K562 (cell line): ENCODE results near the gene PHB1. TPM values are rescaled to one million over a fixed set of nuclear protein-coding genes. Genes with fewer than 3 reads are reported as not detected.
A peak's percentile ranks its signal among the peaks of the same experiment; 100 is the strongest.

Experiments used
- ATAC-seq: fragments of 200-7000 bp; cut with Tn5 transposase; 3 replicates; pipeline ENCODE4 v1.9.1; 2020; ENCODE audit warnings: moderate library complexity
- BruUV-seq: library from RNA; stranded (reverse); fragments of 400-500 nt; replicated peaks from 2 replicates; lab custom pipeline; 2021; lab: Mats Ljungman, UMichigan
- CTCF ChIA-PET: fragments of 300-600 bp; formaldehyde crosslinking; extraction: SDS; loops from one replicate; lab custom pipeline; 2021; ENCODE audit warnings: low intra/inter-chr PET ratio; lab: Yijun Ruan, JAX
- POLR2A ChIA-PET: fragments of 300-600, 350-650 bp; sonication (Branson Sonifier 250); formaldehyde crosslinking; extraction: SDS; loops from one replicate; lab custom pipeline; 2021; ENCODE audit warnings: antibody characterized with exemption, inconsistent platforms; lab: Yijun Ruan, JAX
- DNase-seq, 4 experiments: peaks; one replicate each; pipeline versions ENCODE4 v3.0.0 to v3.0.0-alpha.2; 2011 to 2018; ENCODE audit warnings: low spot score in 3 of 4, mixed read lengths in 3 of 4; ENCODE audit errors: extremely low read depth in 1 of 4
- FAIRE-seq: peaks from 2 replicates; lab custom pipeline; 2011; peaks lifted over from hg19 to GRCh38; lab: Jason Lieb, UNC
- H2AFZ ChIP-seq: 2 replicates; pipeline ENCODE4 v1.6.0; 2011; ENCODE audit warnings: low read depth, low read length, control low read depth, inconsistent platforms
- H3K27ac ChIP-seq: fragments of 200-600 bp; 3 replicates; pipeline ENCODE4 v1.8.0; 2011; ENCODE audit warnings: low read depth, mild to moderate bottlenecking, control low read depth, inconsistent platforms, low read length, moderate library complexity, mixed read lengths; ENCODE audit errors: extremely low read depth
- H3K27me3 ChIP-seq, 2 experiments: fragments of 300-600 bp in 1 of 2; 2 replicates in 1 of 2; 3 replicates in 1 of 2; pipeline versions ENCODE4 v1.6.0 to v1.8.0; 2011; ENCODE audit warnings: inconsistent platforms in 2 of 2, low read length in 2 of 2, mild to moderate bottlenecking in 1 of 2, mixed read lengths in 1 of 2, moderate library complexity in 1 of 2; ENCODE audit not compliant: control insufficient read depth in 2 of 2, insufficient read depth in 2 of 2
- H3K36me3 ChIP-seq: fragments of 300-600 bp; 3 replicates; pipeline ENCODE4 v1.8.0; 2011; ENCODE audit warnings: mild to moderate bottlenecking, low read length, inconsistent platforms; ENCODE audit not compliant: control insufficient read depth, insufficient read depth
- H3K4me1 ChIP-seq, 2 experiments: fragments of 200-600 bp in 1 of 2; replicated peaks in 1 of 2; 2 replicates in 1 of 2; 3 replicates in 1 of 2; pipeline versions ENCODE4 v1.5.1 to v1.8.0; 2011; ENCODE audit warnings: inconsistent platforms in 2 of 2, low read length in 2 of 2, mild to moderate bottlenecking in 1 of 2, mixed read lengths in 1 of 2, moderate library complexity in 1 of 2; ENCODE audit not compliant: control insufficient read depth in 2 of 2, insufficient read depth in 2 of 2
- H3K4me2 ChIP-seq: 2 replicates; pipeline ENCODE4 v1.6.1; 2011; ENCODE audit warnings: low read length, control low read depth, inconsistent platforms, mixed read lengths; ENCODE audit not compliant: insufficient read depth
- H3K4me3 ChIP-seq: fragments of 200-600 bp; sonication (generic), shearing (Covaris generic); 2 replicates; pipeline ENCODE4 v1.5.1; 2016; ENCODE audit warnings: control low read depth, inconsistent platforms
- H3K79me2 ChIP-seq: fragments of 200-600 bp; 3 replicates; pipeline ENCODE4 v1.8.0; 2011; ENCODE audit warnings: low read length, inconsistent platforms; ENCODE audit not compliant: control insufficient read depth, insufficient read depth
- H3K9ac ChIP-seq, 2 experiments: 2 replicates each; pipeline versions ENCODE4 v1.6.0 to v1.6.1; 2011; ENCODE audit warnings: low read depth in 2 of 2, low read length in 2 of 2, control low read depth in 1 of 2, inconsistent platforms in 1 of 2, mild to moderate bottlenecking in 1 of 2, mixed read lengths in 1 of 2; ENCODE audit not compliant: insufficient read depth in 1 of 2
- H3K9me1 ChIP-seq: one replicate; pipeline ENCODE4 v1.6.0; 2011; ENCODE audit warnings: inconsistent platforms, mild to moderate bottlenecking, low read length, moderate library complexity; ENCODE audit not compliant: control insufficient read depth, insufficient read depth
- H3K9me3 ChIP-seq: replicated peaks from 2 replicates; pipeline ENCODE4 v1.5.1; 2011; ENCODE audit warnings: low read depth, low read length, inconsistent platforms; ENCODE audit not compliant: control insufficient read depth, insufficient read depth
- H4K20me1 ChIP-seq: replicated peaks from 2 replicates; pipeline ENCODE4 v1.6.1; 2011; ENCODE audit warnings: low read length, inconsistent platforms, mixed read lengths; ENCODE audit not compliant: control insufficient read depth, insufficient read depth
- ATF1 ChIP-seq, 2 experiments: fragments of 450-650 bp in 1 of 2; IDR thresholded peaks; 2 replicates each; pipeline ENCODE4 v1.6.1; 2016; ENCODE audit warnings: missing compliant biosample characterization in 1 of 2, missing genetic modification characterization in 1 of 2
- CC2D1A ChIP-seq: fragments of 450-650 bp; IDR thresholded peaks from 2 replicates; pipeline ENCODE4 v1.6.1; 2017; ENCODE audit warnings: mild to moderate bottlenecking
- KLF16 ChIP-seq: IDR thresholded peaks from 2 replicates; pipeline ENCODE4 v1.6.1; 2016; ENCODE audit warnings: antibody characterized with exemption
- LEF1 ChIP-seq: fragments of 450-650 bp; IDR thresholded peaks from 2 replicates; pipeline ENCODE4 v1.6.1; 2016; ENCODE audit warnings: mild to moderate bottlenecking
- MEIS2 ChIP-seq: fragments of 450-650 bp; IDR thresholded peaks from 2 replicates; pipeline ENCODE4 v1.6.1; 2014; ENCODE audit warnings: mild to moderate bottlenecking; ENCODE audit not compliant: partially characterized antibody
- NCOA2 ChIP-seq, 2 experiments: fragments of 450-650 bp; IDR thresholded peaks; 2 replicates each; pipeline ENCODE4 v1.6.1; 2018; ENCODE audit warnings: mild to moderate bottlenecking in 2 of 2, moderate library complexity in 1 of 2; ENCODE audit not compliant: partially characterized antibody in 2 of 2
- NCOA6 ChIP-seq: fragments of 450-650 bp; IDR thresholded peaks from 2 replicates; pipeline ENCODE4 v1.6.1; 2017; ENCODE audit warnings: mild to moderate bottlenecking
- RBM39 ChIP-seq: fragments of 200-400 bp; formaldehyde crosslinking; optimal IDR thresholded peaks from 2 replicates; pipeline ENCODE3; 2018; ENCODE audit warnings: low read depth, low read length
- TEAD1 ChIP-seq, 2 experiments: fragments of 450-650 bp in 1 of 2; sonication (generic) in 1 of 2; formaldehyde crosslinking; IDR thresholded peaks; 2 replicates each; pipeline versions ENCODE4 v1.4.0 to v1.8.0; 2020 to 2022; ENCODE audit warnings: mild to moderate bottlenecking in 2 of 2, missing genetic modification reagents in 1 of 2
- TEAD4 ChIP-seq, 2 experiments: sonication (generic) in 1 of 2; formaldehyde crosslinking in 1 of 2; IDR thresholded peaks; 2 replicates each; pipeline versions ENCODE4 v1.6.1 to v1.8.0; 2012 to 2022; ENCODE audit warnings: borderline replicate concordance in 1 of 2, inconsistent platforms in 1 of 2, low read length in 1 of 2, mild to moderate bottlenecking in 1 of 2, missing genetic modification reagents in 1 of 2
- U2AF1 ChIP-seq: fragments of 200-400 bp; formaldehyde crosslinking; optimal IDR thresholded peaks from 2 replicates; pipeline ENCODE3; 2017; ENCODE audit warnings: mild to moderate bottlenecking, low read depth, low read length, moderate library complexity
- ZBED1 ChIP-seq: IDR thresholded peaks from 2 replicates; pipeline ENCODE4 v1.6.1; 2014
- WGBS: fragments of 100-300 bp; shearing (Covaris generic); methylation state at CpG from one replicate; pipeline ENCODE4 v1.1.6; 2016; ENCODE audit warnings: low coverage, mixed read lengths; ENCODE audit not compliant: insufficient coverage; ENCODE audit errors: missing lambda C conversion rate; 5-methylcytosine and 5-hydroxymethylcytosine counted together
- in situ Hi-C: fragments of 300-500 bp; cut with MboI; formaldehyde crosslinking; loops from 4 replicates; pipeline ENCODE4 v1.15.0; 2018; ENCODE audit warnings: inconsistent platforms, mixed read lengths
- intact Hi-C: fragments of 100-400 bp; cut with micrococcal nuclease; formaldehyde crosslinking; loops from 2 replicates; pipeline ENCODE4 v1.14.2; 2022
- polyA plus RNA-seq, 8 experiments: library from polyadenylated mRNA; depleted of rRNA in 4 of 8; stranded (reverse) in 5 of 8; unstranded in 3 of 8; fragments of >200 nt; fragmentation: Nextera tagmentation in 2 of 8; fragmentation: Illumina TruSeq in 1 of 8; extraction: Ambion mirVana in 2 of 8; extraction: Trizol in 1 of 8; gene quantifications; 2 replicates each; pipeline versions ENCODE4 v1.2.1 to v1.2.3, GENCODE V29; 2011 to 2014; ENCODE audit warnings: inconsistent platforms in 1 of 8, missing spikeins in 1 of 8
- total RNA-seq, 7 experiments: library from RNA; depleted of rRNA in 6 of 7; stranded (reverse); fragments of >200 nt in 6 of 7; fragmentation: Illumina TruSeq in 2 of 7; extraction: Trizol in 2 of 7; gene quantifications; 2 replicates each; pipeline versions ENCODE4 v1.2.1 to v1.2.3, GENCODE V29; 2011 to 2021; ENCODE audit warnings: low replicate concordance in 1 of 7
- TF ChIP-seq, protein P1 (sequence below): fragments of 200-800 bp; sonication (Bioruptor generic); IDR thresholded peaks from 2 replicates; pipeline ENCODE4 v1.6.1; 2017; ENCODE audit warnings: missing genetic modification characterization, missing compliant biosample characterization
- TF ChIP-seq, protein P2 (sequence below): sonication (generic); formaldehyde crosslinking; IDR thresholded peaks from 2 replicates; pipeline ENCODE4 v1.8.0; 2023; ENCODE audit warnings: mild to moderate bottlenecking, missing genetic modification reagents
- TF ChIP-seq, protein P3 (sequence below): fragments of 450-650 bp; formaldehyde crosslinking; IDR thresholded peaks from 2 replicates; pipeline ENCODE4 v1.4.0; 2020; ENCODE audit warnings: mild to moderate bottlenecking, moderate library complexity

PHB1 gene
- total and polyA plus RNA-seq, 9 of the 15 experiments (the other 6 are each of a cell fraction or from before 2014, with no cell fraction given) = 191 to 818 (median 349) TPM

DNA sequence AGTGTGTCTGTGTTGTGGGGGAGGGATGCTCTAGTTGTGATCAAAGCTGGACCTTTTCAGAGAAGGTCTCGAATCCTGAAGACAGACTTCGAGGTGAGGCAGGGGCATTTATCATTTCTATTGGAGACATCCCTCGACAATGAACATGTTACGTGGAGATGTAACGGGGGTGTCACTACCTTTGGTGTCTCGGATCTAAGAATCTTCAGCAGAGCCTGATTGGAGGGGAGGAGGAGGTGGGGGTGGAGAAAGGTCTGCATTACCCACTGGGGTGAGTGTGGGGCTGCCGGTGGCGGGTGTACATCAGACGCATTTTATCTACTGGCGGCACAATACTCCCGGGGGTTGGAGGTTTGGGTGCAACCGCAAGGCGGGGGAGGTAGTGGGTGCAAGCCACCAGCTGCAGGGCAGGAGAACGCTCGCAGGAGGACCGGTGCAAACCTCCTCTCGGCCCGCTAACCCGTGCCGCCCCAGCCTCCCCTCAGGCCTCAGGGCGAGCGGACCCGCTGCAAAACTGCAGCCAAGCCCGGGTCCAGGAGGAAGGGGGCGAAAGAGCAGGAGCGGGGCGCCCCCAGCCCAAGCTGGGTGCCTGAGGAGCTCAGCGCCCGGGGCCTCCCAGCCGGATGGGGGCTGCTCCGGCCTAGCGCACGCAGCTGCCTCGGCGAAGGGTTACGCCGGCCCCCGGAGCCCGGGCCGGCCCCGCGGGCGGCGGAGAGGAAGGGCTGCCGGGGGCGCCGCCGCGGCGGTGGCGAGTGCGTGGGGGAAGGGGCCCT lies 53.4 kb downstream of the PHB1 start:
- no peak for FAIRE-seq
- in situ Hi-C loops (no loop called here), intact Hi-C loops (no loop called here)
- under 1% methylated on average over 24 of the region's 52 CpGs for WGBS
- Histone ChIP-seq H3K27ac (peak overlapping the region; percentile 89), H3K4me3 (peak overlapping the region; percentile 86), H3K36me3 (no peaks in the 10 kb centered on the region), H3K9me3 (no peaks in the 10 kb centered on the region), H3K9ac (peak overlapping the region; percentile 79 to 94; a peak in 3 of 4 replicates), H3K9me1 (no peaks in the 10 kb centered on the region), H2AFZ (peak overlapping the region; percentile 73), H3K4me1 (peaks cover 15 to 40% of the 10 kb centered on the region in 2 experiments; a peak in 4 of 5 replicates), H3K79me2 (peaks cover 50% of the 10 kb centered on the region), H4K20me1 (no peaks in the 10 kb centered on the region; the same call in 1 of the 2 replicates), H3K4me2 (peak overlapping the region; percentile 82), H3K27me3 (no peaks in the 10 kb centered on the region)
- ChIA-PET POLR2A (interaction anchor here (0.6 to 2.2 kb wide), 7 partner anchors 9 to 1343 kb away, joined by 3 to 12 read pairs (median 3); no protein-coding TSS in a partner anchor), CTCF (no interaction called here)
- BruUV-seq = no TSS peak
- peak; percentile 45 to 80 (median 60) for DNase-seq
- ATAC-seq = peak; percentile 58
- peak in 1 of 2 experiments; percentile 28; a peak in 1 of 4 replicates for TF ChIP-seq TEAD1 (CRISPR knock-in tag; IDR thresholded peaks at IDR 0.05)
- TF ChIP-seq CC2D1A = no peak
- TF ChIP-seq LEF1 = peak; percentile 34; the same call in 1 of the 2 replicates
- no peak for TF ChIP-seq U2AF1
- TF ChIP-seq, protein P1, sequence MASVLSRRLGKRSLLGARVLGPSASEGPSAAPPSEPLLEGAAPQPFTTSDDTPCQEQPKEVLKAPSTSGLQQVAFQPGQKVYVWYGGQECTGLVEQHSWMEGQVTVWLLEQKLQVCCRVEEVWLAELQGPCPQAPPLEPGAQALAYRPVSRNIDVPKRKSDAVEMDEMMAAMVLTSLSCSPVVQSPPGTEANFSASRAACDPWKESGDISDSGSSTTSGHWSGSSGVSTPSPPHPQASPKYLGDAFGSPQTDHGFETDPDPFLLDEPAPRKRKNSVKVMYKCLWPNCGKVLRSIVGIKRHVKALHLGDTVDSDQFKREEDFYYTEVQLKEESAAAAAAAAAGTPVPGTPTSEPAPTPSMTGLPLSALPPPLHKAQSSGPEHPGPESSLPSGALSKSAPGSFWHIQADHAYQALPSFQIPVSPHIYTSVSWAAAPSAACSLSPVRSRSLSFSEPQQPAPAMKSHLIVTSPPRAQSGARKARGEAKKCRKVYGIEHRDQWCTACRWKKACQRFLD (CRISPR knock-in tag) = peak; percentile 48; the same call in 1 of the 2 replicates
- TF ChIP-seq TEAD4 (IDR thresholded peaks at IDR 0.05; ENCODE audit: low read length) = peak; percentile 73
- no peak for TF ChIP-seq TEAD4 (CRISPR knock-in tag; IDR thresholded peaks at IDR 0.05; ENCODE audit: borderline replicate concordance)
- TF ChIP-seq ZBED1 = no peak
- TF ChIP-seq ATF1 (CRISPR knock-in tag; IDR thresholded peaks at IDR 0.05) = no peak
- TF ChIP-seq ATF1 (tag; IDR thresholded peaks at IDR 0.05) = peak; percentile 46
- no peak for TF ChIP-seq NCOA2 (IDR thresholded peaks at IDR 0.05; ENCODE audit: partially characterized antibody in 2 of 2)
- TF ChIP-seq KLF16 = peak; percentile 76
- no peak for TF ChIP-seq NCOA6
- TF ChIP-seq, protein P2, sequence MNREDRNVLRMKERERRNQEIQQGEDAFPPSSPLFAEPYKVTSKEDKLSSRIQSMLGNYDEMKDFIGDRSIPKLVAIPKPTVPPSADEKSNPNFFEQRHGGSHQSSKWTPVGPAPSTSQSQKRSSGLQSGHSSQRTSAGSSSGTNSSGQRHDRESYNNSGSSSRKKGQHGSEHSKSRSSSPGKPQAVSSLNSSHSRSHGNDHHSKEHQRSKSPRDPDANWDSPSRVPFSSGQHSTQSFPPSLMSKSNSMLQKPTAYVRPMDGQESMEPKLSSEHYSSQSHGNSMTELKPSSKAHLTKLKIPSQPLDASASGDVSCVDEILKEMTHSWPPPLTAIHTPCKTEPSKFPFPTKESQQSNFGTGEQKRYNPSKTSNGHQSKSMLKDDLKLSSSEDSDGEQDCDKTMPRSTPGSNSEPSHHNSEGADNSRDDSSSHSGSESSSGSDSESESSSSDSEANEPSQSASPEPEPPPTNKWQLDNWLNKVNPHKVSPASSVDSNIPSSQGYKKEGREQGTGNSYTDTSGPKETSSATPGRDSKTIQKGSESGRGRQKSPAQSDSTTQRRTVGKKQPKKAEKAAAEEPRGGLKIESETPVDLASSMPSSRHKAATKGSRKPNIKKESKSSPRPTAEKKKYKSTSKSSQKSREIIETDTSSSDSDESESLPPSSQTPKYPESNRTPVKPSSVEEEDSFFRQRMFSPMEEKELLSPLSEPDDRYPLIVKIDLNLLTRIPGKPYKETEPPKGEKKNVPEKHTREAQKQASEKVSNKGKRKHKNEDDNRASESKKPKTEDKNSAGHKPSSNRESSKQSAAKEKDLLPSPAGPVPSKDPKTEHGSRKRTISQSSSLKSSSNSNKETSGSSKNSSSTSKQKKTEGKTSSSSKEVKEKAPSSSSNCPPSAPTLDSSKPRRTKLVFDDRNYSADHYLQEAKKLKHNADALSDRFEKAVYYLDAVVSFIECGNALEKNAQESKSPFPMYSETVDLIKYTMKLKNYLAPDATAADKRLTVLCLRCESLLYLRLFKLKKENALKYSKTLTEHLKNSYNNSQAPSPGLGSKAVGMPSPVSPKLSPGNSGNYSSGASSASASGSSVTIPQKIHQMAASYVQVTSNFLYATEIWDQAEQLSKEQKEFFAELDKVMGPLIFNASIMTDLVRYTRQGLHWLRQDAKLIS = no peak; the same call in 1 of the 2 replicates
- peak; percentile 45 for TF ChIP-seq MEIS2
- TF ChIP-seq, protein P3, sequence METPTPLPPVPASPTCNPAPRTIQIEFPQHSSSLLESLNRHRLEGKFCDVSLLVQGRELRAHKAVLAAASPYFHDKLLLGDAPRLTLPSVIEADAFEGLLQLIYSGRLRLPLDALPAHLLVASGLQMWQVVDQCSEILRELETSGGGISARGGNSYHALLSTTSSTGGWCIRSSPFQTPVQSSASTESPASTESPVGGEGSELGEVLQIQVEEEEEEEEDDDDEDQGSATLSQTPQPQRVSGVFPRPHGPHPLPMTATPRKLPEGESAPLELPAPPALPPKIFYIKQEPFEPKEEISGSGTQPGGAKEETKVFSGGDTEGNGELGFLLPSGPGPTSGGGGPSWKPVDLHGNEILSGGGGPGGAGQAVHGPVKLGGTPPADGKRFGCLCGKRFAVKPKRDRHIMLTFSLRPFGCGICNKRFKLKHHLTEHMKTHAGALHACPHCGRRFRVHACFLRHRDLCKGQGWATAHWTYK (CRISPR knock-in tag) = no peak
- no peak for TF ChIP-seq RBM39
